ENCODE measurements around the gene ATP11A. TPM values are rescaled to one million over a fixed set of nuclear protein-coding genes. Genes with fewer than 3 reads are reported as not detected.

Gene ATP11A
- total and polyA plus RNA-seq, 10 of the 15 experiments (the other 5 are each of a cell fraction or from before 2014, with no cell fraction given): 1.4 to 69.6 (median 14.4) TPM

- in situ Hi-C loops (cut with MboI) (no loop called here), intact Hi-C loops (cut with micrococcal nuclease; ENCODE audit: unreplicated experiment) (no loop called here)
- ChIA-PET RAD21 (ENCODE audit: unreplicated experiment) (no interaction called here), CTCF (no interaction called here), SMC1A (ENCODE audit: uncharacterized antibody, unreplicated experiment) (no interaction called here), POLR2A (no interaction called here)
- no peak overlapping the region for H3K4me2 ChIP-seq (ENCODE audit: control insufficient read depth, insufficient read depth)
- H4K20me1 ChIP-seq (ENCODE audit: control insufficient read depth, insufficient read depth): no peaks in the 10 kb centered on the region; the same call in 1 of the 2 replicates
- DNase-seq (ENCODE audit: low read depth, low spot score): no peak
- no peaks in the 10 kb centered on the region for H3K79me2 ChIP-seq (ENCODE audit: control insufficient read depth, insufficient read depth, low read length)
- H3K9me3 ChIP-seq (replicated peaks; ENCODE audit: control insufficient read depth, insufficient read depth, low read length): no peaks in the 10 kb centered on the region; the same call in 2 of the 3 replicates
- H3K36me3 ChIP-seq (ENCODE audit: control insufficient read depth in 2 of 2, insufficient read depth in 2 of 2, low read length in 1 of 2): no peaks in the 10 kb centered on the region
- H3K4me3 ChIP-seq: no peak overlapping the region
- no peak overlapping the region for H3K27ac ChIP-seq (ENCODE audit: control insufficient read depth, insufficient read depth)
- FAIRE-seq: no peak
- WGBS (ENCODE audit: insufficient coverage, insufficient replicate concordance, low lambda C conversion rate, missing lambda C conversion rate): 18% methylated on average over 6 of the region's 6 CpGs
- no peak for TF ChIP-seq ATF2 (IDR thresholded peaks at IDR 0.05; ENCODE audit: low read length)
- no peak for TF ChIP-seq ZBTB33 (IDR thresholded peaks at IDR 0.05)
- TF ChIP-seq MEF2A (IDR thresholded peaks at IDR 0.05; ENCODE audit: insufficient read depth, low read depth, low read length): no peak
- TF ChIP-seq NFXL1 (IDR thresholded peaks at IDR 0.05; ENCODE audit: borderline replicate concordance): no peak
- TF ChIP-seq NRF1 (conservative IDR thresholded peaks at IDR 0.05; ENCODE audit: low read depth, low read length): no peak
- H2AFZ ChIP-seq (ENCODE audit: control insufficient read depth, low read depth, low read length): no peak overlapping the region
- H3K4me1 ChIP-seq (ENCODE audit: control insufficient read depth, insufficient read depth, low read length): no peaks in the 10 kb centered on the region
- ATAC-seq: no peak
- no peak overlapping the region for H3K9ac ChIP-seq (ENCODE audit: control insufficient read depth, insufficient read depth, low read length)
- BruUV-seq (replicated peaks): no TSS peak
- peaks cover 0 to 5% of the 10 kb centered on the region in 2 experiments; a peak in 2 of 4 replicates for H3K27me3 ChIP-seq (replicated peaks in 1 of 2; ENCODE audit: control insufficient read depth in 2 of 2, insufficient read depth in 2 of 2, low read length in 1 of 2)
Observed at GRCh38 chr13:112907871-112908331, 218.1 kb downstream of the ATP11A start.

Measured in GM12878 (cell line).